Glutamatergic neuron (in vitro differentiated cells): ENCODE measurements around the gene DYNC1LI2. TPM values are rescaled to one million over a fixed set of nuclear protein-coding genes. Genes with fewer than 3 reads are reported as not detected.

Experiments used
- DNase-seq: peaks from one replicate; pipeline ENCODE4 v3.0.0; 2022
- H3K27ac Mint-ChIP-seq: one replicate; pipeline ENCODE4 v1.8.0; 2020; ENCODE audit warnings: mild to moderate bottlenecking, mixed read lengths, inconsistent platforms; ENCODE audit not compliant: unreplicated experiment
- H3K27me3 Mint-ChIP-seq: one replicate; pipeline ENCODE4 v1.8.0; 2020; ENCODE audit warnings: mild to moderate bottlenecking, moderate library complexity, mixed read lengths, inconsistent platforms; ENCODE audit not compliant: unreplicated experiment
- H3K36me3 Mint-ChIP-seq: one replicate; pipeline ENCODE4 v1.8.0; 2020; ENCODE audit warnings: mild to moderate bottlenecking, mixed read lengths, inconsistent platforms; ENCODE audit not compliant: unreplicated experiment
- H3K4me1 Mint-ChIP-seq: one replicate; pipeline ENCODE4 v1.8.0; 2020; ENCODE audit warnings: mild to moderate bottlenecking, low read depth, mixed read lengths, inconsistent platforms; ENCODE audit not compliant: unreplicated experiment
- H3K4me3 Mint-ChIP-seq: one replicate; pipeline ENCODE4 v1.8.0; 2020; ENCODE audit warnings: mild to moderate bottlenecking, mixed read lengths, inconsistent platforms; ENCODE audit not compliant: unreplicated experiment
- H3K9me3 Mint-ChIP-seq: one replicate; pipeline ENCODE4 v1.8.0; 2020; ENCODE audit warnings: mild to moderate bottlenecking, moderate library complexity, mixed read lengths, inconsistent platforms; ENCODE audit not compliant: unreplicated experiment
- total RNA-seq: library from RNA; stranded (reverse); fragmentation: NEBNext Ultra II Directional; extraction: Animal tissue kit (Norgen Biotek cat#: 25700); gene quantifications from one replicate; pipeline ENCODE4 v1.2.1, GENCODE V29; 2021; ENCODE audit not compliant: unreplicated experiment
- TF ChIP-seq, protein P1 (sequence below): fragments of 200-600 bp; sonication (generic); IDR thresholded peaks from one replicate; pipeline ENCODE4 v1.5.0; 2021; ENCODE audit not compliant: partially characterized antibody, unreplicated experiment

Gene DYNC1LI2
- total RNA-seq, 1 donor from 2014 or later = 269 TPM

- Mint-ChIP-seq H3K27ac (peak overlapping the region; percentile 29), H3K4me3 (no peak overlapping the region)
Measured at GRCh38 chr16:66728804-66729203, 22.6 kb downstream of the DYNC1LI2 start.

GRCh38 chr16:66728117-66728787 lies 23.2 kb downstream of the DYNC1LI2 start:
- Mint-ChIP-seq H3K4me3 (no peak overlapping the region), H3K9me3 (no peaks in the 10 kb centered on the region), H3K27me3 (no peaks in the 10 kb centered on the region), H3K27ac (no peak overlapping the region), H3K4me1 (no peaks in the 10 kb centered on the region), H3K36me3 (no peaks in the 10 kb centered on the region)
- no peak for DNase-seq
- TF ChIP-seq, protein P1, sequence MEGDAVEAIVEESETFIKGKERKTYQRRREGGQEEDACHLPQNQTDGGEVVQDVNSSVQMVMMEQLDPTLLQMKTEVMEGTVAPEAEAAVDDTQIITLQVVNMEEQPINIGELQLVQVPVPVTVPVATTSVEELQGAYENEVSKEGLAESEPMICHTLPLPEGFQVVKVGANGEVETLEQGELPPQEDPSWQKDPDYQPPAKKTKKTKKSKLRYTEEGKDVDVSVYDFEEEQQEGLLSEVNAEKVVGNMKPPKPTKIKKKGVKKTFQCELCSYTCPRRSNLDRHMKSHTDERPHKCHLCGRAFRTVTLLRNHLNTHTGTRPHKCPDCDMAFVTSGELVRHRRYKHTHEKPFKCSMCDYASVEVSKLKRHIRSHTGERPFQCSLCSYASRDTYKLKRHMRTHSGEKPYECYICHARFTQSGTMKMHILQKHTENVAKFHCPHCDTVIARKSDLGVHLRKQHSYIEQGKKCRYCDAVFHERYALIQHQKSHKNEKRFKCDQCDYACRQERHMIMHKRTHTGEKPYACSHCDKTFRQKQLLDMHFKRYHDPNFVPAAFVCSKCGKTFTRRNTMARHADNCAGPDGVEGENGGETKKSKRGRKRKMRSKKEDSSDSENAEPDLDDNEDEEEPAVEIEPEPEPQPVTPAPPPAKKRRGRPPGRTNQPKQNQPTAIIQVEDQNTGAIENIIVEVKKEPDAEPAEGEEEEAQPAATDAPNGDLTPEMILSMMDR = peak; percentile 82

More at GRCh38 chr16:66728804-66729203, 22.6 kb downstream of the DYNC1LI2 start:
- Mint-ChIP-seq H3K9me3 (no peaks in the 10 kb centered on the region), H3K27me3 (no peaks in the 10 kb centered on the region), H3K36me3 (no peaks in the 10 kb centered on the region), H3K4me1 (no peaks in the 10 kb centered on the region)
- TF ChIP-seq, protein P1 = no peak
- DNase-seq = no peak

- H3K27ac Mint-ChIP-seq = no peak overlapping the region
Measured at GRCh38 chr16:66720766-66721165, 30.6 kb downstream of the DYNC1LI2 start.

GRCh38 chr16:66719246-66719645 lies 32.2 kb downstream of the DYNC1LI2 start:
- H3K4me3 Mint-ChIP-seq = no peak overlapping the region
- peaks cover 5% of the 10 kb centered on the region for H3K9me3 Mint-ChIP-seq
- H3K27me3 Mint-ChIP-seq = peaks cover 7% of the 10 kb centered on the region
- H3K36me3 Mint-ChIP-seq = no peaks in the 10 kb centered on the region
- TF ChIP-seq, protein P1 = no peak
- DNase-seq = no peak
- H3K4me1 Mint-ChIP-seq = peaks cover 3% of the 10 kb centered on the region
- H3K27ac Mint-ChIP-seq = no peak overlapping the region

More at GRCh38 chr16:66720766-66721165, 30.6 kb downstream of the DYNC1LI2 start:
- Mint-ChIP-seq H3K4me3 (no peak overlapping the region), H3K36me3 (no peaks in the 10 kb centered on the region), H3K9me3 (peaks cover 3% of the 10 kb centered on the region), H3K27me3 (no peaks in the 10 kb centered on the region), H3K4me1 (peaks cover 3% of the 10 kb centered on the region)
- no peak for DNase-seq
- TF ChIP-seq, protein P1 = no peak

DNA sequence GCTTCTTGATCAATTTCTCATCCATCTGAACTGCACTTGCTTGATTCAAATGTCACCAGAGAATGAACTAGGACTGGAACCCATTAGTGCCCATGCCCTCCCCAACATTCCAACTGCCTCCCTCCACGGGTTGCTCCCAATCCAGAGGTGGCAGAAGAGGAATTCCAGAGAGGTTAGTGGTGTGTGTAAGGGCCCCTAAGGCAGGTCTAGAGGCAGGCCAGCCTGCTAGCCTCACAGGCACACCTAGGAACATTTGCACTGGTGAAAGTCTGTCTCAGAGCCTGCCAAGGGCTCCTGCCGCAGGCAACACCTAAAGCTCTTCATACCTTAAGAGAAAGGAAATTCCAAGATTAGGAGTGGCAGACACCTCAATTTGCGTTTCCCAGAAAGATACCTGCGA lies 33.6 kb downstream of the DYNC1LI2 start:
- Mint-ChIP-seq H3K9me3 (peaks cover 5% of the 10 kb centered on the region), H3K27ac (peak overlapping the region; percentile 69), H3K4me3 (no peak overlapping the region), H3K4me1 (peaks cover 3% of the 10 kb centered on the region), H3K27me3 (peaks cover 7% of the 10 kb centered on the region), H3K36me3 (no peaks in the 10 kb centered on the region)
- no peak for DNase-seq
- TF ChIP-seq, protein P1 = no peak
